Neural cell (in vitro differentiated cells): Measurements from ENCODE around the gene LTN1. TPM values are rescaled to one million over a fixed set of nuclear protein-coding genes. Genes with fewer than 3 reads are reported as not detected.

ENCODE experiments used
- H2AFZ ChIP-seq: fragments of 200-600, 300-800 bp; sonication (generic), shearing (Covaris generic); 2 replicates; pipeline ENCODE4 v1.6.0; 2014; ENCODE audit warnings: low read depth, mild to moderate bottlenecking, antibody characterized with exemption, low read length, moderate library complexity
- H3F3A ChIP-seq: fragments of 200-600 bp; shearing (Covaris generic); 2 replicates; pipeline ENCODE4 v1.6.1; 2016; ENCODE audit warnings: mild to moderate bottlenecking, moderate library complexity, mixed read lengths, antibody characterized with exemption, low read length; ENCODE audit not compliant: insufficient read depth, poor library complexity, severe bottlenecking
- H3K27ac ChIP-seq: fragments of 200-600, 300-800 bp; sonication (generic), shearing (Covaris generic); 2 replicates; pipeline ENCODE4 v1.5.1; 2014; ENCODE audit warnings: mild to moderate bottlenecking, low read length, moderate library complexity
- H3K27me3 ChIP-seq: fragments of 300-800, 200-600 bp; sonication (generic), shearing (Covaris generic); 2 replicates; pipeline ENCODE4 v1.6.0; 2014; ENCODE audit warnings: mild to moderate bottlenecking, low read depth, low read length, moderate library complexity; ENCODE audit not compliant: insufficient read depth
- H3K36me3 ChIP-seq: fragments of 300-800, 200-600 bp; sonication (generic), shearing (Covaris generic); 2 replicates; pipeline ENCODE4 v1.5.1; 2014; ENCODE audit warnings: mild to moderate bottlenecking, antibody characterized with exemption, low read length, moderate library complexity; ENCODE audit not compliant: insufficient read depth
- H3K4me2 ChIP-seq: fragments of 300-800, 200-600 bp; sonication (generic), shearing (Covaris generic); 2 replicates; pipeline ENCODE4 v1.6.0; 2014; ENCODE audit warnings: mild to moderate bottlenecking, low read length
- H3K4me3 ChIP-seq: fragments of 300-800, 200-600 bp; sonication (generic), shearing (Covaris generic); 2 replicates; pipeline ENCODE4 v1.5.1; 2014; ENCODE audit warnings: mild to moderate bottlenecking, low read length, moderate library complexity
- H3K79me2 ChIP-seq: fragments of 200-600 bp; shearing (Covaris generic); replicated peaks from 2 replicates; pipeline ENCODE4 v1.6.0; 2014; ENCODE audit warnings: mild to moderate bottlenecking, low read length, moderate library complexity; ENCODE audit not compliant: insufficient read depth
- H3K9ac ChIP-seq: fragments of 300-800, 200-600 bp; sonication (generic), shearing (Covaris generic); 2 replicates; pipeline ENCODE4 v1.6.1; 2016; ENCODE audit warnings: mild to moderate bottlenecking, low read length, mixed read lengths
- H3K9me2 ChIP-seq: fragments of 200-600 bp; shearing (Covaris generic); 2 replicates; pipeline ENCODE4 v1.6.1; 2016; ENCODE audit warnings: mild to moderate bottlenecking, low read length, mixed read lengths; ENCODE audit not compliant: insufficient read depth
- H3K9me3 ChIP-seq: fragments of 200-600, 300-800 bp; sonication (generic), shearing (Covaris generic); 2 replicates; pipeline ENCODE4 v1.6.1; 2016; ENCODE audit warnings: mild to moderate bottlenecking, mixed run types, low read length, moderate library complexity, mixed read lengths
- H4K20me1 ChIP-seq: fragments of 200-600 bp; shearing (Covaris generic); 2 replicates; pipeline ENCODE4 v1.6.1; 2016; ENCODE audit warnings: mild to moderate bottlenecking, mixed run types; ENCODE audit not compliant: insufficient read depth
- CTCF ChIP-seq: fragments of 450-650 bp; IDR thresholded peaks from 2 replicates; pipeline ENCODE4 v1.5.1; 2014; ENCODE audit warnings: antibody characterized with exemption, mild to moderate bottlenecking, moderate library complexity; ENCODE audit not compliant: poor library complexity, severe bottlenecking
- EP300 ChIP-seq: fragments of 450-650 bp; conservative IDR thresholded peaks from 2 replicates; pipeline ENCODE4 v1.6.1; 2014; ENCODE audit warnings: antibody characterized with exemption, mild to moderate bottlenecking, moderate library complexity; ENCODE audit not compliant: poor library complexity, severe bottlenecking
- EZH2 ChIP-seq: fragments of 200-600, 300-800 bp; shearing (Covaris generic), sonication (generic); IDR thresholded peaks from 2 replicates; pipeline ENCODE4 v1.6.1; 2014; ENCODE audit warnings: antibody characterized with exemption, low read length, borderline replicate concordance, mild to moderate bottlenecking; ENCODE audit not compliant: insufficient read depth, poor library complexity, severe bottlenecking
- MXI1 ChIP-seq: fragments of 450-650 bp; conservative IDR thresholded peaks from 2 replicates; pipeline ENCODE4 v1.6.1; 2014; ENCODE audit warnings: antibody characterized with exemption, mild to moderate bottlenecking; ENCODE audit not compliant: poor library complexity, severe bottlenecking
- POLR2AphosphoS5 ChIP-seq: IDR thresholded peaks from 2 replicates; pipeline ENCODE4 v1.6.1; 2012
- RAD21 ChIP-seq: fragments of 450-650 bp; conservative IDR thresholded peaks from 2 replicates; pipeline ENCODE4 v1.6.1; 2014; ENCODE audit warnings: antibody characterized with exemption, mild to moderate bottlenecking, moderate library complexity
- REST ChIP-seq: IDR thresholded peaks from 2 replicates; pipeline ENCODE4 v1.6.1; 2012; ENCODE audit warnings: borderline replicate concordance
- SMC3 ChIP-seq: fragments of 450-650 bp; conservative IDR thresholded peaks from 2 replicates; pipeline ENCODE4 v1.6.1; 2014; ENCODE audit warnings: antibody characterized with exemption, mild to moderate bottlenecking, moderate library complexity; ENCODE audit not compliant: poor library complexity
- TAF1 ChIP-seq: IDR thresholded peaks from 2 replicates; pipeline ENCODE4 v1.6.1; 2012; ENCODE audit warnings: low read depth
- polyA plus RNA-seq: library from polyadenylated mRNA; depleted of rRNA; stranded (reverse); fragments of >200 nt; gene quantifications from 2 replicates; pipeline ENCODE4 v1.2.3, GENCODE V29; 2014

The LTN1 gene
- polyA plus RNA-seq, 1 donor from 2014 or later = 62.1 TPM

GRCh38 chr21:28972398-28972797, 20.3 kb downstream of the LTN1 start:
- no peaks in the 10 kb centered on the region for H3F3A ChIP-seq
- H2AFZ ChIP-seq = no peak overlapping the region
- no peaks in the 10 kb centered on the region for H3K27me3 ChIP-seq
- no peak overlapping the region for H3K27ac ChIP-seq
- no peak overlapping the region for H3K4me3 ChIP-seq
- no peaks in the 10 kb centered on the region for H3K79me2 ChIP-seq
- H4K20me1 ChIP-seq = no peaks in the 10 kb centered on the region
- no peak overlapping the region for H3K9ac ChIP-seq
- H3K36me3 ChIP-seq = no peaks in the 10 kb centered on the region
- no peak overlapping the region for H3K4me2 ChIP-seq
- no peaks in the 10 kb centered on the region for H3K9me2 ChIP-seq
- TF ChIP-seq REST (no peak), EP300 (no peak), MXI1 (no peak), RAD21 (no peak), TAF1 (no peak), SMC3 (no peak), EZH2 (no peak), POLR2AphosphoS5 (no peak), CTCF (no peak)
- no peaks in the 10 kb centered on the region for H3K9me3 ChIP-seq

- H3K9me2 ChIP-seq = no peaks in the 10 kb centered on the region
- H3K27ac ChIP-seq = no peak overlapping the region
- no peak overlapping the region for H3K9ac ChIP-seq
- H2AFZ ChIP-seq = no peak overlapping the region
- no peaks in the 10 kb centered on the region for H3K36me3 ChIP-seq
- H3F3A ChIP-seq = no peaks in the 10 kb centered on the region
- no peaks in the 10 kb centered on the region for H3K79me2 ChIP-seq
- no peak for TF ChIP-seq REST
- TF ChIP-seq SMC3 = no peak
- no peak for TF ChIP-seq MXI1
- no peak for TF ChIP-seq POLR2AphosphoS5
- no peak for TF ChIP-seq EZH2
- TF ChIP-seq EP300 = no peak
- TF ChIP-seq TAF1 = no peak
- no peak for TF ChIP-seq CTCF
- TF ChIP-seq RAD21 = no peak
- H3K9me3 ChIP-seq = no peaks in the 10 kb centered on the region
- no peak overlapping the region for H3K4me3 ChIP-seq
- H4K20me1 ChIP-seq = no peaks in the 10 kb centered on the region
- H3K4me2 ChIP-seq = no peak overlapping the region
- no peaks in the 10 kb centered on the region for H3K27me3 ChIP-seq
These were observed 21.5 kb downstream of the LTN1 start for GRCh38 chr21:28971171-28971570.
